ENCODE data around the gene SSMEM1.

Gene SSMEM1

GRCh38 chr7:130208516-130208915, 856 bp downstream of the SSMEM1 start:
- no peak for DNase-seq (ENCODE audit: low read depth in 2 of 2)
- H3K4me3 ChIP-seq (replicated peaks in 1 of 2; ENCODE audit: low read depth in 2 of 2, low read length in 2 of 2): no peak overlapping the region
- no peak for TF ChIP-seq CTCF (IDR thresholded peaks at IDR 0.05; ENCODE audit: low read depth, low read length)

GRCh38 chr7:130210181-130210935, 2.7 kb downstream of the SSMEM1 start:
- no peak for TF ChIP-seq CTCF (IDR thresholded peaks at IDR 0.05; ENCODE audit: low read depth, low read length)
- DNase-seq (ENCODE audit: low read depth in 2 of 2): no peak
- no peak overlapping the region for H3K4me3 ChIP-seq (replicated peaks in 1 of 2; ENCODE audit: low read depth in 2 of 2, low read length in 2 of 2)

- no peak for TF ChIP-seq CTCF (IDR thresholded peaks at IDR 0.05; ENCODE audit: low read depth, low read length)
- no peak for DNase-seq (ENCODE audit: low read depth in 2 of 2)
Measured at GRCh38 chr7:130213828-130214227, 6.2 kb downstream of the SSMEM1 start.

GRCh38 chr7:130216025-130216424, 8.4 kb downstream of the SSMEM1 start:
- TF ChIP-seq CTCF (IDR thresholded peaks at IDR 0.05; ENCODE audit: low read depth, low read length): no peak
- DNase-seq (ENCODE audit: low read depth in 2 of 2): no peak
- H3K4me3 ChIP-seq (replicated peaks in 1 of 2; ENCODE audit: low read depth in 2 of 2, low read length in 2 of 2): no peak overlapping the region

More at GRCh38 chr7:130213828-130214227, 6.2 kb downstream of the SSMEM1 start:
- H3K4me3 ChIP-seq (replicated peaks in 1 of 2; ENCODE audit: low read depth in 2 of 2, low read length in 2 of 2): no peak overlapping the region

GRCh38 chr7:130216750-130217149, 9.1 kb downstream of the SSMEM1 start:
- no peak for DNase-seq (ENCODE audit: low read depth in 2 of 2)
- H3K4me3 ChIP-seq (replicated peaks in 1 of 2; ENCODE audit: low read depth in 2 of 2, low read length in 2 of 2): no peak overlapping the region
- TF ChIP-seq CTCF (IDR thresholded peaks at IDR 0.05; ENCODE audit: low read depth, low read length): no peak

GRCh38 chr7:130218806-130219620, 11.4 kb downstream of the SSMEM1 start:
- no peak for DNase-seq (ENCODE audit: low read depth in 2 of 2)
- TF ChIP-seq CTCF (IDR thresholded peaks at IDR 0.05; ENCODE audit: low read depth, low read length): no peak
- no peak overlapping the region for H3K4me3 ChIP-seq (replicated peaks in 1 of 2; ENCODE audit: low read depth in 2 of 2, low read length in 2 of 2)

Measured in cardiac fibroblast (primary cell).